H1 (cell line): ENCODE data around the gene YIPF2. TPM values are rescaled to one million over a fixed set of nuclear protein-coding genes. Genes with fewer than 3 reads are reported as not detected.

ENCODE experiments used
- CTCF ChIA-PET: fragments of 300-600 bp; sonication (Branson Sonifier 250); formaldehyde crosslinking; loops from one replicate; lab custom pipeline; 2021; ENCODE audit not compliant: partially characterized antibody; lab: Charles Lee
- POLR2A ChIA-PET: fragments of 300-600 bp; sonication (Branson Sonifier 250); formaldehyde crosslinking; loops from one replicate; lab custom pipeline; 2021; ENCODE audit warnings: inconsistent platforms; ENCODE audit not compliant: partially characterized antibody; lab: Charles Lee
- DNase-seq, 2 experiments: peaks; one replicate each; pipeline versions ENCODE4 v3.0.0 to v3.0.0-alpha.2; 2010 to 2022; ENCODE audit warnings: low spot score in 2 of 2, low read depth in 1 of 2, mixed read lengths in 1 of 2
- FAIRE-seq: peaks from 2 replicates; lab custom pipeline; 2011; peaks lifted over from hg19 to GRCh38; lab: Jason Lieb, UNC
- H2AFZ ChIP-seq: 2 replicates; pipeline ENCODE4 v1.8.1; 2012; ENCODE audit warnings: low read length, inconsistent platforms
- H2AK5ac ChIP-seq: 2 replicates; pipeline ENCODE4 v1.6.1; 2013; ENCODE audit warnings: low read depth, low read length
- H2BK120ac ChIP-seq: replicated peaks from 2 replicates; pipeline ENCODE3; 2013; ENCODE audit warnings: low read depth, low read length, inconsistent platforms
- H2BK12ac ChIP-seq: 2 replicates; pipeline ENCODE4 v1.6.1; 2013; ENCODE audit warnings: low read depth, low read length
- H2BK15ac ChIP-seq: 2 replicates; pipeline ENCODE4 v1.6.1; 2013; ENCODE audit warnings: low read length
- H2BK20ac ChIP-seq: 2 replicates; pipeline ENCODE4 v1.6.1; 2013; ENCODE audit warnings: low read length
- H2BK5ac ChIP-seq: 2 replicates; pipeline ENCODE4 v1.6.1; 2013; ENCODE audit warnings: low read depth, low read length
- H3K14ac ChIP-seq: 2 replicates; pipeline ENCODE4 v1.6.1; 2013; ENCODE audit warnings: inconsistent platforms; ENCODE audit not compliant: insufficient read length
- H3K18ac ChIP-seq: 2 replicates; pipeline ENCODE4 v1.6.1; 2013; ENCODE audit warnings: low read length; ENCODE audit errors: extremely low read depth
- H3K23ac ChIP-seq: 2 replicates; pipeline ENCODE4 v1.6.1; 2013; ENCODE audit warnings: inconsistent platforms; ENCODE audit not compliant: insufficient read length
- H3K23me2 ChIP-seq: 2 replicates; pipeline ENCODE4 v1.6.1; 2013; ENCODE audit warnings: low read depth, low read length
- H3K27ac ChIP-seq: 2 replicates; pipeline ENCODE4 v1.6.1; 2011; ENCODE audit warnings: low read depth, low read length, inconsistent platforms
- H3K27me3 ChIP-seq, 4 experiments: replicated peaks in 1 of 4; 1 replicate in 1 of 4; 2 replicates in 3 of 4; pipeline versions ENCODE4 v1.6.1 to v1.8.1; 2011 to 2013; ENCODE audit warnings: low read length in 3 of 4, mild to moderate bottlenecking in 3 of 4, inconsistent platforms in 2 of 4, mixed read lengths in 2 of 4, moderate library complexity in 1 of 4; ENCODE audit not compliant: control insufficient read depth in 3 of 4, insufficient read depth in 3 of 4; ENCODE audit errors: extremely low read depth in 1 of 4
- H3K36me3 ChIP-seq, 4 experiments: 2 replicates each; pipeline versions ENCODE4 v1.6.1 to v1.8.1; 2011 to 2013; ENCODE audit warnings: mild to moderate bottlenecking in 4 of 4, low read length in 3 of 4, moderate library complexity in 2 of 4, control low read depth in 1 of 4, inconsistent platforms in 1 of 4; ENCODE audit not compliant: insufficient read depth in 4 of 4, control insufficient read depth in 2 of 4
- H3K4ac ChIP-seq: replicated peaks from 2 replicates; pipeline ENCODE3; 2013; ENCODE audit warnings: low read length, low read depth, mixed read lengths, inconsistent platforms; ENCODE audit not compliant: insufficient read length
- H3K4me1 ChIP-seq, 4 experiments: replicated peaks in 1 of 4; 1 replicate in 1 of 4; 2 replicates in 3 of 4; pipeline versions ENCODE4 v1.6.1 to v1.8.1; 2011 to 2013; ENCODE audit warnings: low read length in 3 of 4, inconsistent platforms in 2 of 4, mixed read lengths in 1 of 4; ENCODE audit not compliant: insufficient read depth in 4 of 4, control insufficient read depth in 3 of 4
- H3K4me2 ChIP-seq, 2 experiments: 2 replicates each; pipeline versions ENCODE4 v1.6.1 to v1.8.1; 2011 to 2013; ENCODE audit warnings: low read depth in 2 of 2, low read length in 2 of 2, control low read depth in 1 of 2, inconsistent platforms in 1 of 2, mild to moderate bottlenecking in 1 of 2; ENCODE audit not compliant: insufficient read depth in 1 of 2
- H3K4me3 ChIP-seq, 4 experiments: fragments of 200-600, 300-600 bp in 1 of 4; sonication (generic), shearing (Covaris generic), sonication (Bioruptor Twin) in 1 of 4; 2 replicates each; pipeline versions ENCODE4 v1.5.1 to v1.8.1; 2011 to 2016; ENCODE audit warnings: low read length in 4 of 4, low read depth in 3 of 4, control low read depth in 2 of 4, inconsistent platforms in 2 of 4, mild to moderate bottlenecking in 2 of 4, mixed read lengths in 1 of 4, moderate library complexity in 1 of 4; ENCODE audit not compliant: insufficient read depth in 2 of 4; ENCODE audit errors: extremely low read depth in 1 of 4
- H3K56ac ChIP-seq: replicated peaks from 2 replicates; pipeline ENCODE3; 2013; ENCODE audit warnings: low read depth, mild to moderate bottlenecking, mixed read lengths, low read length, inconsistent platforms; ENCODE audit not compliant: insufficient read length
- H3K79me1 ChIP-seq: 2 replicates; pipeline ENCODE4 v1.6.1; 2013; ENCODE audit warnings: low read depth, low read length, control low read depth
- H3K79me2 ChIP-seq, 2 experiments: 2 replicates each; pipeline versions ENCODE4 v1.6.1 to v1.8.1; 2012 to 2013; ENCODE audit warnings: low read length in 2 of 2, mild to moderate bottlenecking in 2 of 2, inconsistent platforms in 1 of 2; ENCODE audit not compliant: insufficient read depth in 2 of 2, control insufficient read depth in 1 of 2
- H3K9ac ChIP-seq, 4 experiments: replicated peaks in 1 of 4; 1 replicate in 1 of 4; 2 replicates in 3 of 4; pipeline versions ENCODE4 v1.6.1 to v1.8.1; 2011 to 2013; ENCODE audit warnings: low read depth in 3 of 4, low read length in 3 of 4, control low read depth in 2 of 4, mild to moderate bottlenecking in 2 of 4, moderate library complexity in 2 of 4, inconsistent platforms in 1 of 4; ENCODE audit errors: extremely low read depth in 1 of 4
- H3K9me3 ChIP-seq, 2 experiments: 2 replicates each; pipeline versions ENCODE4 v1.6.1 to v1.8.1; 2012 to 2013; ENCODE audit warnings: mild to moderate bottlenecking in 2 of 2, moderate library complexity in 2 of 2, control low read depth in 1 of 2, inconsistent platforms in 1 of 2, low read depth in 1 of 2, low read length in 1 of 2, mixed read lengths in 1 of 2; ENCODE audit not compliant: insufficient read depth in 2 of 2
- H4K20me1 ChIP-seq, 2 experiments: replicated peaks in 1 of 2; 2 replicates each; pipeline versions ENCODE3 to v1.8.1; 2011 to 2013; ENCODE audit warnings: inconsistent platforms in 2 of 2, low read length in 2 of 2, mild to moderate bottlenecking in 1 of 2; ENCODE audit not compliant: insufficient read depth in 2 of 2, control insufficient read depth in 1 of 2
- H4K5ac ChIP-seq: 2 replicates; pipeline ENCODE4 v1.6.1; 2013; ENCODE audit warnings: low read length, low read depth, mixed read lengths, inconsistent platforms; ENCODE audit not compliant: insufficient read length
- H4K8ac ChIP-seq: 2 replicates; pipeline ENCODE4 v1.8.0; 2013; ENCODE audit warnings: mild to moderate bottlenecking, moderate library complexity, low read length, inconsistent platforms; ENCODE audit not compliant: insufficient read depth; ENCODE audit errors: extremely low read depth
- H4K91ac ChIP-seq: replicated peaks from 2 replicates; pipeline ENCODE3; 2013; ENCODE audit warnings: low read length, mixed read lengths, inconsistent platforms; ENCODE audit not compliant: insufficient read length
- ASH2L ChIP-seq: fragments of 200-600, 300-600 bp; sonication (generic); IDR thresholded peaks from one replicate; pipeline ENCODE4 v1.7.1; 2017; ENCODE audit warnings: low read length
- EGR1 ChIP-seq: IDR thresholded peaks from 2 replicates; pipeline ENCODE4 v1.6.1; 2011; ENCODE audit warnings: low read depth, low read length, borderline replicate concordance
- FOSL1 ChIP-seq: IDR thresholded peaks from 2 replicates; pipeline ENCODE4 v1.6.1; 2011; ENCODE audit warnings: mild to moderate bottlenecking, low read depth, low read length, moderate library complexity; ENCODE audit not compliant: insufficient read depth
- HDAC2 ChIP-seq, 2 experiments: fragments of 300-600 bp in 1 of 2; sonication (generic) in 1 of 2; IDR thresholded peaks; 2 replicates each; pipeline ENCODE4 v1.6.1; 2011 to 2012; ENCODE audit warnings: low read depth in 2 of 2, low read length in 2 of 2, mild to moderate bottlenecking in 2 of 2, moderate library complexity in 2 of 2, borderline replicate concordance in 1 of 2, inconsistent platforms in 1 of 2
- JUN ChIP-seq: IDR thresholded peaks from 2 replicates; pipeline ENCODE4 v1.6.1; 2011; ENCODE audit warnings: low read depth, mild to moderate bottlenecking, improper control_type of control experiment, low read length
- POLR2A ChIP-seq, 2 experiments: IDR thresholded peaks; 1 replicate in 1 of 2; 2 replicates in 1 of 2; pipeline ENCODE4 v1.6.1; 2011; ENCODE audit warnings: low read depth in 2 of 2, low read length in 2 of 2, mild to moderate bottlenecking in 2 of 2; ENCODE audit errors: control extremely low read depth in 1 of 2
- SRF ChIP-seq: IDR thresholded peaks from 2 replicates; pipeline ENCODE4 v1.6.1; 2011; ENCODE audit warnings: mild to moderate bottlenecking, low read depth, low read length, moderate library complexity
- SUZ12 ChIP-seq: fragments of 200-600 bp; sonication (generic); IDR thresholded peaks from 2 replicates; pipeline ENCODE4 v1.6.1; 2012; ENCODE audit warnings: mild to moderate bottlenecking, inconsistent platforms, low read length, moderate library complexity, mixed read lengths
- TAF1 ChIP-seq: IDR thresholded peaks from 2 replicates; pipeline ENCODE4 v1.6.1; 2011; ENCODE audit warnings: mild to moderate bottlenecking, low read depth, low read length
- TCF12 ChIP-seq: IDR thresholded peaks from 2 replicates; pipeline ENCODE4 v1.6.1; 2011; ENCODE audit warnings: low read depth, mild to moderate bottlenecking, low read length
- WGBS, 2 experiments: shearing (Covaris generic) in 1 of 2; methylation state at CpG; one replicate each; pipeline versions ENCODE4 v1.1.6 to v1.1.7; 2013 to 2015; ENCODE audit warnings: low lambda C conversion rate in 2 of 2, mixed read lengths in 2 of 2, inconsistent platforms in 1 of 2, low coverage in 1 of 2, missing lambda C conversion rate in 1 of 2; ENCODE audit not compliant: insufficient replicate concordance in 2 of 2, insufficient coverage in 1 of 2, insufficient read length in 1 of 2; ENCODE audit errors: extremely low coverage in 1 of 2, missing lambda C conversion rate in 1 of 2; 5-methylcytosine and 5-hydroxymethylcytosine counted together
- polyA plus RNA-seq, 7 experiments: library from polyadenylated mRNA; depleted of rRNA in 3 of 7; stranded (reverse) in 5 of 7; unstranded in 2 of 7; fragments of >200 nt in 5 of 7; fragments of 200-250 nt in 2 of 7; gene quantifications; 1 replicate in 5 of 7; 2 replicates in 1 of 7; 4 replicates in 1 of 7; pipeline versions ENCODE4 v1.2.1 to v1.2.3, GENCODE V29; 2011 to 2013; ENCODE audit warnings: missing spikeins in 2 of 7, mixed read lengths in 2 of 7
- total RNA-seq: library from RNA; stranded (reverse); fragmentation: NEBNext Ultra II Directional; extraction: Animal tissue kit (Norgen Biotek cat#: 25700); gene quantifications from 2 replicates; pipeline ENCODE4 v1.2.1, GENCODE V29; 2021
- TF ChIP-seq, protein P1 (sequence below): IDR thresholded peaks from 2 replicates; pipeline ENCODE4 v1.6.1; 2012; ENCODE audit warnings: inconsistent platforms
- TF ChIP-seq, protein P2 (sequence below): IDR thresholded peaks from 2 replicates; pipeline ENCODE4 v1.6.1; 2012; ENCODE audit warnings: low read length, inconsistent platforms

The YIPF2 gene
- total and polyA plus RNA-seq, 2 of the 8 experiments (the other 6 are each of a cell fraction or from before 2014, with no cell fraction given): 48.3 to 112 TPM

DNA sequence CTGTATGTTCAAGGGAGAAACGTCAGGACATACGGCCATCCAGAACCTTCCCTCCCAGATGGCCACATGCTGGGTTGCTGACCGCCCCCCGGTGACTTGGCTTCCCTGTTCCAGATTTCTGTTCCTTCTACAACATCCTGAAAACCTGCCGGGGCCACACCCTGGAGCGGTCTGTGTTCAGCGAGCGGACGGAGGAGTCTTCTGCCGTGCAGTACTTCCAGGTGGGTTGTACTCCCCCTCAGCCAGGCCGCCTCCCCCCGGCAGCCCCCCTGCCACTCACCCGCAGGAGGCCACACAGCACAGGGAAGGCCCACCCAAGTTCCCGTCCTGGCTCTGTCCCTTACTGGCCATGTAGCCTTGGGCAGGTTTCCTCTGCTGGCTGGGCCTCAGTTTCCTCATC lies 20.5 kb downstream of the YIPF2 start:
- Histone ChIP-seq H3K79me2 (peaks cover 0 to 14% of the 10 kb centered on the region in 2 experiments; a peak in 2 of 4 replicates), H3K4me2 (no peak overlapping the region), H3K27me3 (no peaks in the 10 kb centered on the region), H3K36me3 (peaks cover 16 to 32% (median 25%) of the 10 kb centered on the region in 4 experiments), H3K79me1 (peaks cover 11% of the 10 kb centered on the region), H3K9me3 (no peaks in the 10 kb centered on the region), H3K56ac (no peak overlapping the region), H4K8ac (no peak overlapping the region), H3K9ac (no peak overlapping the region; a peak in 1 of 7 replicates), H2AFZ (no peak overlapping the region), H2BK5ac (no peak overlapping the region), H3K23ac (no peak overlapping the region), H3K4me1 (no peaks in the 10 kb centered on the region), H3K14ac (no peak overlapping the region), H2BK20ac (no peak overlapping the region), H4K5ac (no peak overlapping the region), H2BK12ac (no peak overlapping the region), H3K27ac (no peak overlapping the region), H2BK120ac (no peak overlapping the region), H4K91ac (no peak overlapping the region), H2AK5ac (no peak overlapping the region), H2BK15ac (no peak overlapping the region), H3K4me3 (no peak overlapping the region), H3K4ac (no peak overlapping the region), H3K23me2 (no peaks in the 10 kb centered on the region), H3K18ac (no peak overlapping the region), H4K20me1 (peaks cover 4 to 15% of the 10 kb centered on the region in 2 experiments)
- ChIA-PET POLR2A (no interaction called here), CTCF (interaction anchor here (0.6 to 1.7 kb wide), 3 partner anchors 11 to 434 kb away, joined by 3 to 5 read pairs (median 3); no protein-coding TSS in a partner anchor)
- WGBS, 2 experiments: 93% methylated on average over 14 of the region's 14 CpGs; no CpG with 5 or more reads in 1 of the 2 experiments
- no peak for DNase-seq
- no peak for FAIRE-seq
- TF ChIP-seq TCF12: no peak
- TF ChIP-seq, protein P1, sequence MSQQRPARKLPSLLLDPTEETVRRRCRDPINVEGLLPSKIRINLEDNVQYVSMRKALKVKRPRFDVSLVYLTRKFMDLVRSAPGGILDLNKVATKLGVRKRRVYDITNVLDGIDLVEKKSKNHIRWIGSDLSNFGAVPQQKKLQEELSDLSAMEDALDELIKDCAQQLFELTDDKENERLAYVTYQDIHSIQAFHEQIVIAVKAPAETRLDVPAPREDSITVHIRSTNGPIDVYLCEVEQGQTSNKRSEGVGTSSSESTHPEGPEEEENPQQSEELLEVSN: no peak
- no peak for TF ChIP-seq EGR1
- no peak for TF ChIP-seq TAF1
- TF ChIP-seq HDAC2 (IDR thresholded peaks at IDR 0.05; ENCODE audit: borderline replicate concordance in 1 of 2, low read depth in 2 of 2, low read length in 2 of 2): no peak
- no peak for TF ChIP-seq JUN
- no peak for TF ChIP-seq SUZ12
- no peak for TF ChIP-seq FOSL1
- TF ChIP-seq, protein P2, sequence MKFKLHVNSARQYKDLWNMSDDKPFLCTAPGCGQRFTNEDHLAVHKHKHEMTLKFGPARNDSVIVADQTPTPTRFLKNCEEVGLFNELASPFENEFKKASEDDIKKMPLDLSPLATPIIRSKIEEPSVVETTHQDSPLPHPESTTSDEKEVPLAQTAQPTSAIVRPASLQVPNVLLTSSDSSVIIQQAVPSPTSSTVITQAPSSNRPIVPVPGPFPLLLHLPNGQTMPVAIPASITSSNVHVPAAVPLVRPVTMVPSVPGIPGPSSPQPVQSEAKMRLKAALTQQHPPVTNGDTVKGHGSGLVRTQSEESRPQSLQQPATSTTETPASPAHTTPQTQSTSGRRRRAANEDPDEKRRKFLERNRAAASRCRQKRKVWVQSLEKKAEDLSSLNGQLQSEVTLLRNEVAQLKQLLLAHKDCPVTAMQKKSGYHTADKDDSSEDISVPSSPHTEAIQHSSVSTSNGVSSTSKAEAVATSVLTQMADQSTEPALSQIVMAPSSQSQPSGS: no peak
- no peak for TF ChIP-seq ASH2L
- no peak for TF ChIP-seq POLR2A (IDR thresholded peaks at IDR 0.05; ENCODE audit: control extremely low read depth in 1 of 2, low read depth in 2 of 2, low read length in 2 of 2)
- TF ChIP-seq SRF: no peak
